Spleen (tissue), 11 donors: ENCODE measurements around the gene BAG5. TPM values are rescaled to one million over a fixed set of nuclear protein-coding genes. Genes with fewer than 3 reads are reported as not detected.

Source experiments
- DNase-seq: peaks from one replicate; pipeline ENCODE4 v3.0.0-alpha.2; 2020
- H3K27ac ChIP-seq, 8 donors: fragments of 200-600 bp; sonication (generic) in 7 of 8; 1 replicate in 4 of 8; 2 replicates in 4 of 8; pipeline versions ENCODE4 v1.5.0 to v1.8.0; 2016 to 2021; ENCODE audit warnings: inconsistent platforms in 4 of 8, mild to moderate bottlenecking in 4 of 8, moderate library complexity in 1 of 8
- H3K27me3 ChIP-seq, 7 donors: fragments of 200-600 bp; sonication (generic) in 6 of 7; replicated peaks in 1 of 7; 1 replicate in 4 of 7; 2 replicates in 3 of 7; pipeline versions ENCODE4 v1.5.0 to v1.8.0; 2016 to 2021; ENCODE audit warnings: inconsistent platforms in 3 of 7, mild to moderate bottlenecking in 1 of 7
- H3K36me3 ChIP-seq, 6 donors: fragments of 200-600 bp; sonication (generic) in 5 of 6; 1 replicate in 4 of 6; 2 replicates in 2 of 6; pipeline versions ENCODE4 v1.5.0 to v1.8.0; 2016 to 2021; ENCODE audit warnings: inconsistent platforms in 2 of 6
- H3K4me1 ChIP-seq, 6 donors: fragments of 200-600 bp; sonication (generic) in 5 of 6; 1 replicate in 3 of 6; 2 replicates in 3 of 6; pipeline versions ENCODE4 v1.5.0 to v1.8.0; 2016 to 2021; ENCODE audit warnings: inconsistent platforms in 3 of 6
- H3K4me3 ChIP-seq, 8 donors: fragments of 200-600 bp; sonication (generic) in 7 of 8; 1 replicate in 4 of 8; 2 replicates in 4 of 8; pipeline versions ENCODE4 v1.5.0 to v1.8.0; 2016 to 2021; ENCODE audit warnings: inconsistent platforms in 4 of 8, mild to moderate bottlenecking in 4 of 8, moderate library complexity in 2 of 8
- H3K9me3 ChIP-seq, 8 donors: fragments of 200-600 bp; sonication (generic) in 7 of 8; 1 replicate in 4 of 8; 2 replicates in 4 of 8; pipeline versions ENCODE4 v1.5.0 to v1.8.0; 2016 to 2021; ENCODE audit warnings: inconsistent platforms in 4 of 8
- CTCF ChIP-seq, 11 experiments: fragments of 200-600 bp in 7 of 11; fragments of 450-650 bp in 4 of 11; sonication (generic) in 4 of 11; IDR thresholded peaks in 8 of 11; conservative IDR thresholded peaks in 3 of 11; 1 replicate in 7 of 11; 2 replicates in 4 of 11; pipeline versions ENCODE4 v1.4.0 to v1.8.0; 2016 to 2021; ENCODE audit warnings: antibody characterized with exemption in 11 of 11, inconsistent platforms in 4 of 11, mild to moderate bottlenecking in 1 of 11
- POLR2A ChIP-seq, 3 donors: fragments of 450-650 bp; IDR thresholded peaks; one replicate each; pipeline ENCODE4 v1.5.1; 2017; ENCODE audit warnings: antibody characterized with exemption in 3 of 3, mild to moderate bottlenecking in 1 of 3
- POLR2AphosphoS5 ChIP-seq, 3 donors: sonication (generic); formaldehyde crosslinking; IDR thresholded peaks; one replicate each; pipeline ENCODE4 v1.5.1; 2017; ENCODE audit warnings: antibody characterized with exemption in 3 of 3
- WGBS, 5 donors: extraction: QIAGEN DNeasy Blood & Tissue Kit in 3 of 5; methylation state at CpG; one replicate each; pipeline versions ENCODE4 v1.1.5 to v1.1.7; 2013 to 2018; 5-methylcytosine and 5-hydroxymethylcytosine counted together
- intact Hi-C: fragments of 100-400 bp; cut with DNase I; formaldehyde crosslinking; loops from one replicate; pipeline ENCODE4 v1.15.0; 2023; ENCODE audit warnings: low total_unique reads
- polyA plus RNA-seq, 3 donors: library from polyadenylated mRNA; stranded (reverse); fragments of 200-250 nt; gene quantifications; one replicate each; pipeline ENCODE4 v1.2.1, GENCODE V29; 2013
- total RNA-seq, 7 donors: library from RNA; depleted of rRNA in 3 of 7; stranded (reverse); fragments of >200 nt in 3 of 7; fragmentation: NEBNext Ultra II Directional in 4 of 7; extraction: Animal tissue kit (Norgen Biotek cat#: 25700) in 4 of 7; gene quantifications; one replicate each; pipeline versions ENCODE4 v1.1.0 to v1.2.1, GENCODE V29; 2016 to 2021
- donor health status: healthy with polysubstance abuse.
- donor health status: DM: no; HTN: no; CAD: no; lungs with moderate emphysema.
- donor health status: DM: no; HTN: no; CAD: no.
- donor health status: Bipolar disorder and iron deficiency.
- donor health status: healthy.
- donor health status: DM: no; HTN: no; CAD: no.
- donor health status: DM: yes; HTN: yes; CAD: no.

BAG5 gene
- total and polyA plus RNA-seq, 10 donors, result 9.3 to 42.5 (median 29.9) TPM

GRCh38 chr14:103550451-103551337 is 11.8 kb downstream of the BAG5 start:
- TF ChIP-seq CTCF (IDR thresholded peaks at IDR 0.05 in 8 of 11, conservative IDR thresholded peaks at IDR 0.05 in 3 of 11) (no peak), POLR2A (IDR thresholded peaks at IDR 0.05) (no peak), POLR2AphosphoS5 (IDR thresholded peaks at IDR 0.05) (no peak)
- H3K4me3 ChIP-seq, result no peak overlapping the region

GRCh38 chr14:103549361-103550311 is 12.8 kb downstream of the BAG5 start:
- Histone ChIP-seq H3K36me3 (peaks cover 0 to 9% (median 0%) of the 10 kb centered on the region in 6 donors), H3K9me3 (no peaks in the 10 kb centered on the region), H3K27ac (no peak overlapping the region), H3K4me1 (peaks cover 0 to 36% (median 20%) of the 10 kb centered on the region in 6 donors), H3K4me3 (no peak overlapping the region), H3K27me3 (peaks cover 0 to 2% (median 0%) of the 10 kb centered on the region in 7 donors)
- WGBS, 5 donors, result 86 to 93% (median 88%) methylated on average over 26 to 30 of the region's 30 CpGs
- peak; percentile 72 for DNase-seq
- intact Hi-C loops, result loop anchor here (5.0 kb wide), 1 partner anchor 32 kb away; no protein-coding TSS in a partner anchor
- peak in 1 of 3 donors; percentile 5 for TF ChIP-seq POLR2AphosphoS5 (IDR thresholded peaks at IDR 0.05)
- no peak for TF ChIP-seq CTCF (IDR thresholded peaks at IDR 0.05 in 8 of 11, conservative IDR thresholded peaks at IDR 0.05 in 3 of 11)
- no peak for TF ChIP-seq POLR2A (IDR thresholded peaks at IDR 0.05)

More at GRCh38 chr14:103550451-103551337, 11.8 kb downstream of the BAG5 start:
- WGBS, 5 donors, result 84 to 93% (median 90%) methylated on average over 15 to 22 of the region's 22 CpGs
- Histone ChIP-seq H3K27ac (peak overlapping the region in 3 of 8 donors; percentile 11 to 61 (median 41)), H3K9me3 (no peaks in the 10 kb centered on the region), H3K27me3 (no peaks in the 10 kb centered on the region), H3K36me3 (peaks cover 0 to 17% (median 0%) of the 10 kb centered on the region in 6 donors), H3K4me1 (peaks cover 0 to 43% (median 21%) of the 10 kb centered on the region in 6 donors)
- intact Hi-C loops, result loop anchor here (5.0 kb wide), 1 partner anchor 33 kb away; no protein-coding TSS in a partner anchor
- DNase-seq, result peak; percentile 56

GRCh38 chr14:103548463-103549351 is 13.8 kb downstream of the BAG5 start:
- intact Hi-C loops, result no loop called here
- no peak overlapping the region for H3K27ac ChIP-seq

More at GRCh38 chr14:103548463-103549351, 13.8 kb downstream of the BAG5 start:
- H3K27me3 ChIP-seq, result peaks cover 0 to 10% (median 0%) of the 10 kb centered on the region in 7 donors
- peak; percentile 58 for DNase-seq
- H3K4me3 ChIP-seq, result no peak overlapping the region
- peaks cover 0 to 41% (median 21%) of the 10 kb centered on the region in 6 donors for H3K4me1 ChIP-seq
- H3K36me3 ChIP-seq, result peaks cover 0 to 7% (median 0%) of the 10 kb centered on the region in 6 donors
- no peaks in the 10 kb centered on the region for H3K9me3 ChIP-seq
- TF ChIP-seq POLR2A (IDR thresholded peaks at IDR 0.05) (no peak), CTCF (IDR thresholded peaks at IDR 0.05 in 8 of 11, conservative IDR thresholded peaks at IDR 0.05 in 3 of 11) (no peak), POLR2AphosphoS5 (IDR thresholded peaks at IDR 0.05) (no peak)
- 88 to 95% (median 89%) methylated on average over 12 to 27 of the region's 27 CpGs for WGBS, 5 donors
